GM12878 (cell line): ENCODE measurements around the gene ABI2. TPM values are rescaled to one million over a fixed set of nuclear protein-coding genes. Genes with fewer than 3 reads are reported as not detected.

Experiments
- ATAC-seq: fragments of 200-7000 bp; cut with Tn5 transposase; 3 replicates; pipeline ENCODE4 v1.9.1; 2020; ENCODE audit warnings: mild to moderate bottlenecking, moderate library complexity
- BruUV-seq: library from RNA; stranded (reverse); fragments of 400-500 nt; replicated peaks from 2 replicates; lab custom pipeline; 2021; lab: Mats Ljungman, UMichigan
- CTCF ChIA-PET: fragments of 300-600 bp; sonication (Branson Sonifier 250); formaldehyde crosslinking; extraction: SDS; loops from one replicate; lab custom pipeline; 2021; ENCODE audit warnings: inconsistent platforms; lab: Yijun Ruan, JAX
- POLR2A ChIA-PET: fragments of 350-600 bp; formaldehyde crosslinking; extraction: SDS; loops from one replicate; lab custom pipeline; 2021; ENCODE audit warnings: inconsistent platforms; lab: Charles Lee
- RAD21 ChIA-PET: fragments of 300-600 bp; sonication (Branson Sonifier 250); formaldehyde crosslinking; loops from one replicate; lab custom pipeline; 2023; ENCODE audit warnings: antibody characterized with exemption; ENCODE audit not compliant: unreplicated experiment; lab: Charles Lee
- SMC1A ChIA-PET: fragments of 300-600 bp; sonication (Branson Sonifier 250); formaldehyde crosslinking; loops from one replicate; lab custom pipeline; 2023; ENCODE audit not compliant: unreplicated experiment, uncharacterized antibody; lab: Charles Lee
- DNase-seq: peaks from one replicate; pipeline ENCODE4 v3.0.0-alpha.2; 2011; ENCODE audit warnings: low read depth, low spot score
- FAIRE-seq: peaks from 3 replicates; lab custom pipeline; 2011; peaks lifted over from hg19 to GRCh38; lab: Jason Lieb, UNC
- H2AFZ ChIP-seq: 2 replicates; pipeline ENCODE4 v1.6.0; 2011; ENCODE audit warnings: low read depth, low read length, control low read depth; ENCODE audit not compliant: control insufficient read depth
- H3K27ac ChIP-seq: 2 replicates; pipeline ENCODE4 v1.5.1; 2011; ENCODE audit warnings: control low read depth; ENCODE audit not compliant: control insufficient read depth, insufficient read depth
- H3K27me3 ChIP-seq, 2 experiments: replicated peaks in 1 of 2; 2 replicates each; pipeline versions ENCODE4 v1.6.0 to v1.6.1; 2011; ENCODE audit warnings: low read length in 1 of 2; ENCODE audit not compliant: control insufficient read depth in 2 of 2, insufficient read depth in 2 of 2
- H3K36me3 ChIP-seq, 2 experiments: 2 replicates each; pipeline ENCODE4 v1.5.1; 2011; ENCODE audit warnings: low read length in 1 of 2; ENCODE audit not compliant: control insufficient read depth in 2 of 2, insufficient read depth in 2 of 2
- H3K4me1 ChIP-seq: 2 replicates; pipeline ENCODE4 v1.6.1; 2011; ENCODE audit warnings: mild to moderate bottlenecking, low read length, moderate library complexity, mixed read lengths; ENCODE audit not compliant: control insufficient read depth, insufficient read depth
- H3K4me2 ChIP-seq: 2 replicates; pipeline ENCODE4 v1.6.0; 2011; ENCODE audit warnings: control low read depth; ENCODE audit not compliant: control insufficient read depth, insufficient read depth
- H3K4me3 ChIP-seq: fragments of 200-600 bp; sonication (generic); 2 replicates; pipeline ENCODE4 v1.5.1; 2016
- H3K79me2 ChIP-seq: 2 replicates; pipeline ENCODE4 v1.6.0; 2011; ENCODE audit warnings: low read length; ENCODE audit not compliant: control insufficient read depth, insufficient read depth
- H3K9ac ChIP-seq: 2 replicates; pipeline ENCODE4 v1.8.0; 2011; ENCODE audit warnings: low read length, control low read depth, mixed read lengths; ENCODE audit not compliant: control insufficient read depth, insufficient read depth
- H3K9me3 ChIP-seq: replicated peaks from 3 replicates; pipeline ENCODE4 v1.5.1; 2011; ENCODE audit warnings: mild to moderate bottlenecking, low read length; ENCODE audit not compliant: control insufficient read depth, insufficient read depth
- H4K20me1 ChIP-seq: 2 replicates; pipeline ENCODE4 v1.6.0; 2011; ENCODE audit not compliant: control insufficient read depth, insufficient read depth
- CHD2 ChIP-seq: IDR thresholded peaks from 2 replicates; pipeline ENCODE4 v1.6.1; 2011; ENCODE audit warnings: low read depth, low read length, improper control_type of control experiment, borderline replicate concordance
- CREM ChIP-seq: IDR thresholded peaks from 2 replicates; pipeline ENCODE4 v1.6.1; 2014; ENCODE audit warnings: antibody characterized with exemption, low read depth
- EP300 ChIP-seq, 2 experiments: fragments of 150-350 bp in 1 of 2; IDR thresholded peaks; 2 replicates each; pipeline ENCODE4 v1.6.1; 2011 to 2012; ENCODE audit warnings: low read depth in 2 of 2, low read length in 2 of 2, borderline replicate concordance in 1 of 2, improper control_type of control experiment in 1 of 2, inconsistent platforms in 1 of 2; ENCODE audit not compliant: control insufficient read depth in 1 of 2
- FOXK2 ChIP-seq: fragments of 450-650 bp; IDR thresholded peaks from 2 replicates; pipeline ENCODE4 v1.6.1; 2017; ENCODE audit warnings: mild to moderate bottlenecking, moderate library complexity
- HDAC2 ChIP-seq: fragments of 200-600 bp; sonication (generic); IDR thresholded peaks from 2 replicates; pipeline ENCODE4 v1.6.1; 2017
- MEF2A ChIP-seq: IDR thresholded peaks from 2 replicates; pipeline ENCODE4 v1.6.1; 2011; ENCODE audit warnings: low read depth, mild to moderate bottlenecking, low read length, moderate library complexity; ENCODE audit not compliant: insufficient read depth
- NBN ChIP-seq: fragments of 450-650 bp; IDR thresholded peaks from 2 replicates; pipeline ENCODE4 v1.6.1; 2016
- NRF1 ChIP-seq: conservative IDR thresholded peaks from 2 replicates; pipeline ENCODE4 v1.6.1; 2011; ENCODE audit warnings: mild to moderate bottlenecking, low read depth, low read length, improper control_type of control experiment
- POLR2A ChIP-seq: IDR thresholded peaks from 2 replicates; pipeline ENCODE4 v1.6.1; 2011; ENCODE audit warnings: low read depth, mild to moderate bottlenecking, low read length
- TARDBP ChIP-seq: IDR thresholded peaks from 2 replicates; pipeline ENCODE4 v1.6.1; 2016; ENCODE audit warnings: borderline replicate concordance
- ZNF207 ChIP-seq: fragments of 450-650 bp; IDR thresholded peaks from 2 replicates; pipeline ENCODE4 v1.6.1; 2014; ENCODE audit warnings: antibody characterized with exemption, mild to moderate bottlenecking, borderline replicate concordance
- WGBS: methylation state at CpG from one replicate; pipeline ENCODE4 v1.1.6; 2016; ENCODE audit warnings: low lambda C conversion rate; ENCODE audit not compliant: insufficient replicate concordance, insufficient coverage; ENCODE audit errors: missing lambda C conversion rate; 5-methylcytosine and 5-hydroxymethylcytosine counted together
- in situ Hi-C: fragments of 300-500 bp; cut with MboI; formaldehyde crosslinking; loops from 9 replicates; pipeline ENCODE4 v1.14.3; 2018; ENCODE audit warnings: mixed read lengths
- intact Hi-C: fragments of 100-400 bp; cut with micrococcal nuclease; formaldehyde crosslinking; loops from one replicate; pipeline ENCODE4 v1.14.2; 2022; ENCODE audit not compliant: unreplicated experiment
- polyA plus RNA-seq, 11 experiments: library from polyadenylated mRNA; depleted of rRNA in 4 of 11; unstranded in 6 of 11; stranded (reverse) in 5 of 11; fragments of >200 nt; fragmentation: Nextera tagmentation in 4 of 11; fragmentation: Illumina TruSeq in 1 of 11; extraction: Ambion mirVana in 4 of 11; extraction: Trizol in 1 of 11; gene quantifications; 1 replicate in 1 of 11; 2 replicates in 10 of 11; pipeline versions ENCODE4 v1.2.1 to v1.2.3, GENCODE V29; 2011 to 2016; ENCODE audit warnings: inconsistent platforms in 2 of 11, missing spikeins in 2 of 11, low read depth in 1 of 11
- total RNA-seq, 4 experiments: library from RNA; depleted of rRNA in 3 of 4; stranded (reverse); fragments of >200 nt in 3 of 4; fragmentation: Illumina TruSeq in 1 of 4; extraction: Trizol in 1 of 4; gene quantifications; 2 replicates each; pipeline versions ENCODE4 v1.2.1 to v1.2.3, GENCODE V29; 2013 to 2021
- TF ChIP-seq, protein P1 (sequence below): fragments of 450-650 bp; IDR thresholded peaks from 2 replicates; pipeline ENCODE4 v1.6.1; 2017; ENCODE audit warnings: low read depth, mild to moderate bottlenecking, moderate library complexity

The ABI2 gene
- total and polyA plus RNA-seq, 10 of the 15 experiments (the other 5 are each of a cell fraction or from before 2014, with no cell fraction given) = 8.9 to 44.5 (median 30.3) TPM

DNA sequence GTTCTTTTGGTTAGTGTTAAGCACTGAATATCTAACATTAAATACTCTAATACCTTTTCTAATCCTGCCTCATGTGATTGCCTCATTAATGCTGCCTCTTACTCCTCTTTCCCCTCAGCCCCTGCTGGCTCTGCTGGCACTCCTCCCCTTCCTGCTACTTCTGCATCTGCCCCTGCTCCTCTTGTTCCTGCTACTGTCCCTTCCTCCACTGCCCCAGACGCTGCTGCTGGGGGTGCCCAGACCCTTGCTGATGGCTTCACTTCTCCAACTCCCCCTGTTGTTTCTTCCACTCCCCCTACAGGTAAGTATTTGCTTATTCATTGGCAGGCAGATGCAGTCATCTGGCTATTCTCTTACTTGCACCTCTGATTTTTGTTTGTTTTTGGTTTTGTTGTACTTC is 68.5 kb downstream of the ABI2 start:
- H3K4me3 ChIP-seq = no peak overlapping the region
- no peak overlapping the region for H2AFZ ChIP-seq
- intact Hi-C loops (no loop called here), in situ Hi-C loops (no loop called here)
- WGBS = 92% methylated on average over 1 of the region's 1 CpG
- H3K4me2 ChIP-seq = no peak overlapping the region
- H3K4me1 ChIP-seq = no peaks in the 10 kb centered on the region
- no peaks in the 10 kb centered on the region for H4K20me1 ChIP-seq
- CTCF ChIA-PET = no interaction called here
- SMC1A ChIA-PET = interaction anchor here (1.7 kb wide), 1 partner anchor 11 kb away, joined by 4 read pairs; no protein-coding TSS in a partner anchor
- no peaks in the 10 kb centered on the region; the same call in 2 of the 3 replicates for H3K9me3 ChIP-seq
- H3K27me3 ChIP-seq = no peaks in the 10 kb centered on the region
- no peak overlapping the region for H3K27ac ChIP-seq
- peaks cover 2 to 6% of the 10 kb centered on the region in 2 experiments; a peak in 3 of 4 replicates for H3K36me3 ChIP-seq
- FAIRE-seq = no peak
- RAD21 ChIA-PET = no interaction called here
- no peak for TF ChIP-seq FOXK2
- TF ChIP-seq HDAC2 = no peak
- TF ChIP-seq, protein P1, sequence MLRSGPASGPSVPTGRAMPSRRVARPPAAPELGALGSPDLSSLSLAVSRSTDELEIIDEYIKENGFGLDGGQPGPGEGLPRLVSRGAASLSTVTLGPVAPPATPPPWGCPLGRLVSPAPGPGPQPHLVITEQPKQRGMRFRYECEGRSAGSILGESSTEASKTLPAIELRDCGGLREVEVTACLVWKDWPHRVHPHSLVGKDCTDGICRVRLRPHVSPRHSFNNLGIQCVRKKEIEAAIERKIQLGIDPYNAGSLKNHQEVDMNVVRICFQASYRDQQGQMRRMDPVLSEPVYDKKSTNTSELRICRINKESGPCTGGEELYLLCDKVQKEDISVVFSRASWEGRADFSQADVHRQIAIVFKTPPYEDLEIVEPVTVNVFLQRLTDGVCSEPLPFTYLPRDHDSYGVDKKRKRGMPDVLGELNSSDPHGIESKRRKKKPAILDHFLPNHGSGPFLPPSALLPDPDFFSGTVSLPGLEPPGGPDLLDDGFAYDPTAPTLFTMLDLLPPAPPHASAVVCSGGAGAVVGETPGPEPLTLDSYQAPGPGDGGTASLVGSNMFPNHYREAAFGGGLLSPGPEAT = no peak
- no peak for TF ChIP-seq MEF2A
- TF ChIP-seq CHD2 = no peak
- no peak for TF ChIP-seq NRF1
- TF ChIP-seq CREM = no peak
- TF ChIP-seq TARDBP = no peak
- no peak for TF ChIP-seq NBN
- no peak for TF ChIP-seq POLR2A
- no peak for TF ChIP-seq EP300 (IDR thresholded peaks at IDR 0.05; ENCODE audit: borderline replicate concordance in 1 of 2, control insufficient read depth in 1 of 2, low read depth in 2 of 2, low read length in 2 of 2)
- TF ChIP-seq ZNF207 = no peak
- H3K9ac ChIP-seq = no peak overlapping the region
- BruUV-seq = no TSS peak
- no peaks in the 10 kb centered on the region for H3K79me2 ChIP-seq
- no peak for ATAC-seq
- POLR2A ChIA-PET = no interaction called here
- no peak for DNase-seq
